ENCODE measurements around the gene ZNF282. TPM values are rescaled to one million over a fixed set of nuclear protein-coding genes. Genes with fewer than 3 reads are reported as not detected.

ZNF282 gene
- total RNA-seq, 1 experiment from 2014 or later, result 39.0 TPM

- no peak overlapping the region for H3K14ac ChIP-seq (ENCODE audit: insufficient read depth, low read length)
- no peak overlapping the region for H2AFZ ChIP-seq (ENCODE audit: low read length)
- H3K9me3 ChIP-seq (ENCODE audit: control insufficient read depth, low read depth, low read length), result no peaks in the 10 kb centered on the region
- H4K8ac ChIP-seq (replicated peaks; ENCODE audit: insufficient read length, low read depth, low read length), result no peak overlapping the region
- H3K79me2 ChIP-seq (ENCODE audit: insufficient read depth, low read length), result no peaks in the 10 kb centered on the region
- H2BK5ac ChIP-seq (ENCODE audit: insufficient read length, low read length), result no peak overlapping the region
- H3K4me1 ChIP-seq (ENCODE audit: insufficient read depth, low read length), result peaks cover 6% of the 10 kb centered on the region; the same call in 1 of the 2 replicates
- Mint-ChIP-seq H3K36me3 (ENCODE audit: insufficient read depth in 1 of 3, low read depth in 3 of 3) (peaks cover 64 to 93% (median 86%) of the 10 kb centered on the region in 3 experiments), H3K27me3 (ENCODE audit: low read depth) (no peaks in the 10 kb centered on the region), H3K27ac (no peak overlapping the region), H3K4me3 (no peak overlapping the region), H3K9me3 (no peaks in the 10 kb centered on the region), H3K4me1 (peaks cover 7 to 12% of the 10 kb centered on the region in 2 experiments)
- no CpG with 5 or more reads among the region's 11 CpGs for WGBS (ENCODE audit: extremely low coverage, insufficient read length, low lambda C conversion rate)
- no peak overlapping the region for H2BK12ac ChIP-seq (ENCODE audit: insufficient read length, low read depth, low read length)
- H2BK120ac ChIP-seq (ENCODE audit: low read depth, low read length, poor library complexity, severe bottlenecking), result no peak overlapping the region
- no peaks in the 10 kb centered on the region for H3K23me2 ChIP-seq (ENCODE audit: insufficient read length, low read depth, low read length, poor library complexity, severe bottlenecking)
- no peak overlapping the region for H3K9ac ChIP-seq (ENCODE audit: extremely low read depth, insufficient read length, low read length)
- no peak overlapping the region for H3K23ac ChIP-seq (ENCODE audit: insufficient read length, low read depth, low read length)
- TF ChIP-seq CTCF (conservative IDR thresholded peaks at IDR 0.05), result no peak
- H4K20me1 ChIP-seq (ENCODE audit: control insufficient read depth, insufficient read depth, insufficient read length), result peaks cover 3% of the 10 kb centered on the region
- no peak overlapping the region for H3K18ac ChIP-seq (ENCODE audit: insufficient read length, low read depth, low read length)
- H4K5ac ChIP-seq (ENCODE audit: insufficient read length, low read depth, low read length), result no peak overlapping the region
- H2AK5ac ChIP-seq (ENCODE audit: insufficient read length, low read length), result no peak overlapping the region
- no peak overlapping the region for H2BK20ac ChIP-seq (ENCODE audit: low read depth, low read length, poor library complexity, severe bottlenecking)
- no peaks in the 10 kb centered on the region for H3K79me1 ChIP-seq (ENCODE audit: insufficient read depth, low read depth, low read length, poor library complexity, severe bottlenecking)
- H2BK15ac ChIP-seq (ENCODE audit: low read depth, low read length), result no peak overlapping the region
- no peak overlapping the region for H3K4ac ChIP-seq (ENCODE audit: low read depth, low read length)
- H3K4me2 ChIP-seq (ENCODE audit: insufficient read depth, insufficient read length, low read length), result no peak overlapping the region
- no peak overlapping the region for H3K27ac ChIP-seq (ENCODE audit: insufficient read length, low read depth, low read length)
- no peak overlapping the region for H4K91ac ChIP-seq (ENCODE audit: insufficient read length, low read depth, low read length)
- no peak overlapping the region for H3T11ph ChIP-seq (ENCODE audit: low read length)
- no peak overlapping the region for H3K56ac ChIP-seq (ENCODE audit: insufficient read length, low read depth, low read length)
- DNase-seq, result no peak
- H3K27me3 ChIP-seq (ENCODE audit: insufficient read depth, low read length), result no peaks in the 10 kb centered on the region
Measured at GRCh38 chr7:149210551-149210950, 15.2 kb downstream of the ZNF282 start.

Data from H9 (cell line).